HepG2 (cell line): ENCODE data around the gene TM2D3. TPM values are rescaled to one million over a fixed set of nuclear protein-coding genes. Genes with fewer than 3 reads are reported as not detected.

ENCODE experiments used
- AKNA ChIP-seq: sonication (generic); formaldehyde crosslinking; IDR thresholded peaks from 2 replicates; pipeline ENCODE4 v1.4.0; 2020; ENCODE audit warnings: missing genetic modification reagents, borderline replicate concordance
- ARID4A ChIP-seq: sonication (generic); formaldehyde crosslinking; IDR thresholded peaks from 2 replicates; pipeline ENCODE4 v1.5.0; 2020; ENCODE audit warnings: mild to moderate bottlenecking, missing genetic modification reagents, borderline replicate concordance
- ETS1 ChIP-seq: sonication (generic); formaldehyde crosslinking; IDR thresholded peaks from 2 replicates; pipeline ENCODE4 v1.4.0; 2020; ENCODE audit warnings: missing genetic modification reagents
- HMG20B ChIP-seq: conservative IDR thresholded peaks from 2 replicates; pipeline ENCODE4 v1.6.1; 2016; ENCODE audit warnings: missing genetic modification reagents, missing compliant biosample characterization
- MYNN ChIP-seq: sonication (generic); formaldehyde crosslinking; IDR thresholded peaks from 2 replicates; pipeline ENCODE4 v1.4.0; 2020; ENCODE audit warnings: mild to moderate bottlenecking, low read depth, missing genetic modification reagents
- PAF1 ChIP-seq: IDR thresholded peaks from 2 replicates; pipeline ENCODE4 v1.6.1; 2016; ENCODE audit warnings: missing genetic modification reagents, missing compliant biosample characterization
- POLR2AphosphoS5 ChIP-seq: IDR thresholded peaks from 2 replicates; pipeline ENCODE4 v1.6.1; 2012; ENCODE audit warnings: low read depth, low read length
- TFAP4 ChIP-seq: sonication (generic); IDR thresholded peaks from 2 replicates; pipeline ENCODE4 v1.6.1; 2016; ENCODE audit warnings: low read depth, borderline replicate concordance
- XBP1 ChIP-seq: sonication (generic); formaldehyde crosslinking; IDR thresholded peaks from 2 replicates; pipeline ENCODE4 v1.5.0; 2020; ENCODE audit warnings: missing genetic modification reagents
- ZKSCAN8 ChIP-seq: IDR thresholded peaks from 2 replicates; pipeline ENCODE4 v1.6.1; 2016; ENCODE audit warnings: borderline replicate concordance, missing genetic modification reagents, missing compliant biosample characterization
- ZNF17 ChIP-seq: sonication (generic); formaldehyde crosslinking; IDR thresholded peaks from 2 replicates; pipeline ENCODE4 v1.5.0; 2020; ENCODE audit warnings: mild to moderate bottlenecking, missing genetic modification reagents
- ZNF232 ChIP-seq: sonication (generic); formaldehyde crosslinking; IDR thresholded peaks from 2 replicates; pipeline ENCODE4 v1.4.0; 2020; ENCODE audit warnings: missing genetic modification reagents, borderline replicate concordance
- ZNF260 ChIP-seq: sonication (generic); formaldehyde crosslinking; IDR thresholded peaks from 2 replicates; pipeline ENCODE4 v1.4.0; 2020; ENCODE audit warnings: missing genetic modification reagents, low read depth, mild to moderate bottlenecking, borderline replicate concordance
- ZNF282 ChIP-seq: fragments of 450-650 bp; IDR thresholded peaks from 2 replicates; pipeline ENCODE4 v1.6.1; 2018; ENCODE audit not compliant: partially characterized antibody
- ZNF292 ChIP-seq: sonication (generic); formaldehyde crosslinking; IDR thresholded peaks from 2 replicates; pipeline ENCODE4 v1.8.1; 2022; ENCODE audit warnings: mild to moderate bottlenecking, low read depth, missing genetic modification reagents, borderline replicate concordance
- ZNF335 ChIP-seq: sonication (generic); formaldehyde crosslinking; IDR thresholded peaks from 2 replicates; pipeline ENCODE4 v1.4.0; 2020; ENCODE audit warnings: missing genetic modification reagents
- polyA plus RNA-seq, 8 experiments: library from polyadenylated mRNA; depleted of rRNA in 3 of 8; stranded (reverse) in 7 of 8; unstranded in 1 of 8; fragments of >200 nt; fragmentation: Illumina TruSeq in 4 of 8; extraction: Trizol in 4 of 8; gene quantifications; 2 replicates each; pipeline versions ENCODE4 v1.2.1 to v1.2.3, GENCODE V29; 2011 to 2016; ENCODE audit warnings: low read depth in 4 of 8, missing spikeins in 1 of 8, mixed read lengths in 1 of 8; ENCODE audit not compliant: insufficient read depth in 1 of 8
- total RNA-seq, 5 experiments: library from RNA; depleted of rRNA; stranded (reverse); fragments of >200 nt; fragmentation: Illumina TruSeq; extraction: Trizol; gene quantifications; 2 replicates each; pipeline ENCODE4 v1.2.3, GENCODE V29; 2016; ENCODE audit warnings: low read depth in 1 of 5

TM2D3 gene
- total and polyA plus RNA-seq, 2 of the 13 experiments (the other 11 are each of a cell fraction or from before 2014, with no cell fraction given), result 31.1 to 72.7 TPM

- peak; percentile 66; the same call in 1 of the 2 replicates for TF ChIP-seq ZNF292 (CRISPR knock-in tag)
- no peak; the same call in none of the 2 replicates for TF ChIP-seq POLR2AphosphoS5
- TF ChIP-seq ZNF282, result no peak
- TF ChIP-seq HMG20B (CRISPR knock-in tag), result no peak
- no peak for TF ChIP-seq ZNF17
- no peak for TF ChIP-seq AKNA
- TF ChIP-seq MYNN (CRISPR knock-in tag), result no peak
- TF ChIP-seq ETS1 (CRISPR knock-in tag), result no peak
- TF ChIP-seq ARID4A (CRISPR knock-in tag), result peak; percentile 57; the same call in 1 of the 2 replicates
- no peak for TF ChIP-seq ZNF260 (CRISPR knock-in tag)
- no peak for TF ChIP-seq ZKSCAN8 (CRISPR knock-in tag)
- no peak for TF ChIP-seq PAF1 (CRISPR knock-in tag)
- TF ChIP-seq TFAP4, result peak; percentile 17; the same call in 1 of the 2 replicates
- TF ChIP-seq XBP1 (CRISPR knock-in tag), result no peak
- peak; percentile 76; the same call in 1 of the 2 replicates for TF ChIP-seq ZNF232
- TF ChIP-seq ZNF335 (CRISPR knock-in tag), result no peak
Observed at GRCh38 chr15:101615986-101616848, 36.0 kb downstream of the TM2D3 start (continued).
